H1 (cell line): ENCODE measurements around the gene SV2C. TPM values are rescaled to one million over a fixed set of nuclear protein-coding genes. Genes with fewer than 3 reads are reported as not detected.
"Not testable (repeated sequence)": the region's sequence is repeated elsewhere in the genome, so short reads cannot be mapped to it uniquely, and the experiment has no call there.

ENCODE experiments used
- CTCF ChIA-PET: fragments of 300-600 bp; sonication (Branson Sonifier 250); formaldehyde crosslinking; loops from one replicate; lab custom pipeline; 2021; ENCODE audit not compliant: partially characterized antibody; lab: Charles Lee
- POLR2A ChIA-PET: fragments of 300-600 bp; sonication (Branson Sonifier 250); formaldehyde crosslinking; loops from one replicate; lab custom pipeline; 2021; ENCODE audit warnings: inconsistent platforms; ENCODE audit not compliant: partially characterized antibody; lab: Charles Lee
- DNase-seq, 2 experiments: peaks; one replicate each; pipeline versions ENCODE4 v3.0.0 to v3.0.0-alpha.2; 2010 to 2022; ENCODE audit warnings: low spot score in 2 of 2, low read depth in 1 of 2, mixed read lengths in 1 of 2
- FAIRE-seq: peaks from 2 replicates; lab custom pipeline; 2011; peaks lifted over from hg19 to GRCh38; lab: Jason Lieb, UNC
- H2AFZ ChIP-seq: 2 replicates; pipeline ENCODE4 v1.8.1; 2012; ENCODE audit warnings: low read length, inconsistent platforms
- H2AK5ac ChIP-seq: 2 replicates; pipeline ENCODE4 v1.6.1; 2013; ENCODE audit warnings: low read depth, low read length
- H2BK120ac ChIP-seq: replicated peaks from 2 replicates; pipeline ENCODE3; 2013; ENCODE audit warnings: low read depth, low read length, inconsistent platforms
- H2BK12ac ChIP-seq: 2 replicates; pipeline ENCODE4 v1.6.1; 2013; ENCODE audit warnings: low read depth, low read length
- H2BK15ac ChIP-seq: 2 replicates; pipeline ENCODE4 v1.6.1; 2013; ENCODE audit warnings: low read length
- H2BK20ac ChIP-seq: 2 replicates; pipeline ENCODE4 v1.6.1; 2013; ENCODE audit warnings: low read length
- H2BK5ac ChIP-seq: 2 replicates; pipeline ENCODE4 v1.6.1; 2013; ENCODE audit warnings: low read depth, low read length
- H3K14ac ChIP-seq: 2 replicates; pipeline ENCODE4 v1.6.1; 2013; ENCODE audit warnings: inconsistent platforms; ENCODE audit not compliant: insufficient read length
- H3K18ac ChIP-seq: 2 replicates; pipeline ENCODE4 v1.6.1; 2013; ENCODE audit warnings: low read length; ENCODE audit errors: extremely low read depth
- H3K23ac ChIP-seq: 2 replicates; pipeline ENCODE4 v1.6.1; 2013; ENCODE audit warnings: inconsistent platforms; ENCODE audit not compliant: insufficient read length
- H3K23me2 ChIP-seq: 2 replicates; pipeline ENCODE4 v1.6.1; 2013; ENCODE audit warnings: low read depth, low read length
- H3K27ac ChIP-seq: 2 replicates; pipeline ENCODE4 v1.6.1; 2011; ENCODE audit warnings: low read depth, low read length, inconsistent platforms
- H3K27me3 ChIP-seq, 4 experiments: replicated peaks in 1 of 4; 1 replicate in 1 of 4; 2 replicates in 3 of 4; pipeline versions ENCODE4 v1.6.1 to v1.8.1; 2011 to 2013; ENCODE audit warnings: low read length in 3 of 4, mild to moderate bottlenecking in 3 of 4, inconsistent platforms in 2 of 4, mixed read lengths in 2 of 4, moderate library complexity in 1 of 4; ENCODE audit not compliant: control insufficient read depth in 3 of 4, insufficient read depth in 3 of 4; ENCODE audit errors: extremely low read depth in 1 of 4
- H3K36me3 ChIP-seq, 4 experiments: 2 replicates each; pipeline versions ENCODE4 v1.6.1 to v1.8.1; 2011 to 2013; ENCODE audit warnings: mild to moderate bottlenecking in 4 of 4, low read length in 3 of 4, moderate library complexity in 2 of 4, control low read depth in 1 of 4, inconsistent platforms in 1 of 4; ENCODE audit not compliant: insufficient read depth in 4 of 4, control insufficient read depth in 2 of 4
- H3K4ac ChIP-seq: replicated peaks from 2 replicates; pipeline ENCODE3; 2013; ENCODE audit warnings: low read length, low read depth, mixed read lengths, inconsistent platforms; ENCODE audit not compliant: insufficient read length
- H3K4me1 ChIP-seq, 4 experiments: replicated peaks in 1 of 4; 1 replicate in 1 of 4; 2 replicates in 3 of 4; pipeline versions ENCODE4 v1.6.1 to v1.8.1; 2011 to 2013; ENCODE audit warnings: low read length in 3 of 4, inconsistent platforms in 2 of 4, mixed read lengths in 1 of 4; ENCODE audit not compliant: insufficient read depth in 4 of 4, control insufficient read depth in 3 of 4
- H3K4me2 ChIP-seq, 2 experiments: 2 replicates each; pipeline versions ENCODE4 v1.6.1 to v1.8.1; 2011 to 2013; ENCODE audit warnings: low read depth in 2 of 2, low read length in 2 of 2, control low read depth in 1 of 2, inconsistent platforms in 1 of 2, mild to moderate bottlenecking in 1 of 2; ENCODE audit not compliant: insufficient read depth in 1 of 2
- H3K4me3 ChIP-seq, 4 experiments: fragments of 200-600, 300-600 bp in 1 of 4; sonication (generic), shearing (Covaris generic), sonication (Bioruptor Twin) in 1 of 4; 2 replicates each; pipeline versions ENCODE4 v1.5.1 to v1.8.1; 2011 to 2016; ENCODE audit warnings: low read length in 4 of 4, low read depth in 3 of 4, control low read depth in 2 of 4, inconsistent platforms in 2 of 4, mild to moderate bottlenecking in 2 of 4, mixed read lengths in 1 of 4, moderate library complexity in 1 of 4; ENCODE audit not compliant: insufficient read depth in 2 of 4; ENCODE audit errors: extremely low read depth in 1 of 4
- H3K56ac ChIP-seq: replicated peaks from 2 replicates; pipeline ENCODE3; 2013; ENCODE audit warnings: low read depth, mild to moderate bottlenecking, mixed read lengths, low read length, inconsistent platforms; ENCODE audit not compliant: insufficient read length
- H3K79me1 ChIP-seq: 2 replicates; pipeline ENCODE4 v1.6.1; 2013; ENCODE audit warnings: low read depth, low read length, control low read depth
- H3K79me2 ChIP-seq, 2 experiments: 2 replicates each; pipeline versions ENCODE4 v1.6.1 to v1.8.1; 2012 to 2013; ENCODE audit warnings: low read length in 2 of 2, mild to moderate bottlenecking in 2 of 2, inconsistent platforms in 1 of 2; ENCODE audit not compliant: insufficient read depth in 2 of 2, control insufficient read depth in 1 of 2
- H3K9ac ChIP-seq, 4 experiments: replicated peaks in 1 of 4; 1 replicate in 1 of 4; 2 replicates in 3 of 4; pipeline versions ENCODE4 v1.6.1 to v1.8.1; 2011 to 2013; ENCODE audit warnings: low read depth in 3 of 4, low read length in 3 of 4, control low read depth in 2 of 4, mild to moderate bottlenecking in 2 of 4, moderate library complexity in 2 of 4, inconsistent platforms in 1 of 4; ENCODE audit errors: extremely low read depth in 1 of 4
- H3K9me3 ChIP-seq, 2 experiments: 2 replicates each; pipeline versions ENCODE4 v1.6.1 to v1.8.1; 2012 to 2013; ENCODE audit warnings: mild to moderate bottlenecking in 2 of 2, moderate library complexity in 2 of 2, control low read depth in 1 of 2, inconsistent platforms in 1 of 2, low read depth in 1 of 2, low read length in 1 of 2, mixed read lengths in 1 of 2; ENCODE audit not compliant: insufficient read depth in 2 of 2
- H4K20me1 ChIP-seq, 2 experiments: replicated peaks in 1 of 2; 2 replicates each; pipeline versions ENCODE3 to v1.8.1; 2011 to 2013; ENCODE audit warnings: inconsistent platforms in 2 of 2, low read length in 2 of 2, mild to moderate bottlenecking in 1 of 2; ENCODE audit not compliant: insufficient read depth in 2 of 2, control insufficient read depth in 1 of 2
- H4K5ac ChIP-seq: 2 replicates; pipeline ENCODE4 v1.6.1; 2013; ENCODE audit warnings: low read length, low read depth, mixed read lengths, inconsistent platforms; ENCODE audit not compliant: insufficient read length
- H4K8ac ChIP-seq: 2 replicates; pipeline ENCODE4 v1.8.0; 2013; ENCODE audit warnings: mild to moderate bottlenecking, moderate library complexity, low read length, inconsistent platforms; ENCODE audit not compliant: insufficient read depth; ENCODE audit errors: extremely low read depth
- H4K91ac ChIP-seq: replicated peaks from 2 replicates; pipeline ENCODE3; 2013; ENCODE audit warnings: low read length, mixed read lengths, inconsistent platforms; ENCODE audit not compliant: insufficient read length
- WGBS, 2 experiments: shearing (Covaris generic) in 1 of 2; methylation state at CpG; one replicate each; pipeline versions ENCODE4 v1.1.6 to v1.1.7; 2013 to 2015; ENCODE audit warnings: low lambda C conversion rate in 2 of 2, mixed read lengths in 2 of 2, inconsistent platforms in 1 of 2, low coverage in 1 of 2, missing lambda C conversion rate in 1 of 2; ENCODE audit not compliant: insufficient replicate concordance in 2 of 2, insufficient coverage in 1 of 2, insufficient read length in 1 of 2; ENCODE audit errors: extremely low coverage in 1 of 2, missing lambda C conversion rate in 1 of 2; 5-methylcytosine and 5-hydroxymethylcytosine counted together
- polyA plus RNA-seq, 7 experiments: library from polyadenylated mRNA; depleted of rRNA in 3 of 7; stranded (reverse) in 5 of 7; unstranded in 2 of 7; fragments of >200 nt in 5 of 7; fragments of 200-250 nt in 2 of 7; gene quantifications; 1 replicate in 5 of 7; 2 replicates in 1 of 7; 4 replicates in 1 of 7; pipeline versions ENCODE4 v1.2.1 to v1.2.3, GENCODE V29; 2011 to 2013; ENCODE audit warnings: missing spikeins in 2 of 7, mixed read lengths in 2 of 7
- total RNA-seq: library from RNA; stranded (reverse); fragmentation: NEBNext Ultra II Directional; extraction: Animal tissue kit (Norgen Biotek cat#: 25700); gene quantifications from 2 replicates; pipeline ENCODE4 v1.2.1, GENCODE V29; 2021

Gene SV2C
- total and polyA plus RNA-seq, 2 of the 8 experiments (the other 6 are each of a cell fraction or from before 2014, with no cell fraction given): 0.08 to 0.24 TPM

- H3K14ac ChIP-seq, H3K4ac ChIP-seq, H2AK5ac ChIP-seq, H4K5ac ChIP-seq, H3K4me3 ChIP-seq, H3K9ac ChIP-seq, H3K79me1 ChIP-seq, FAIRE-seq, H3K4me2 ChIP-seq, H2BK12ac ChIP-seq, H4K91ac ChIP-seq, H2AFZ ChIP-seq, H2BK15ac ChIP-seq, H3K18ac ChIP-seq, H3K27ac ChIP-seq, H3K9me3 ChIP-seq, H3K56ac ChIP-seq, H4K8ac ChIP-seq, H2BK20ac ChIP-seq, H2BK5ac ChIP-seq, POLR2A ChIA-PET, H3K23me2 ChIP-seq, DNase-seq, H3K23ac ChIP-seq, H4K20me1 ChIP-seq, H3K36me3 ChIP-seq, H2BK120ac ChIP-seq, H3K4me1 ChIP-seq, H3K79me2 ChIP-seq: not testable (repeated sequence)
- WGBS, 2 experiments: 85% methylated on average over 2 of the region's 2 CpGs; no CpG with 5 or more reads in 1 of the 2 experiments
- peaks cover 5 to 24% (median 15%) of the 10 kb centered on the region in 4 experiments for H3K27me3 ChIP-seq
- CTCF ChIA-PET: interaction anchor here (0.9 to 3.0 kb wide), 2 partner anchors 86 to 167 kb away, joined by 3 to 10 read pairs; no protein-coding TSS in a partner anchor
These were observed 6.0 kb downstream of the SV2C start for GRCh38 chr5:76089156-76089555.
